ENCODE measurements around the gene PCDH9. TPM values are rescaled to one million over a fixed set of nuclear protein-coding genes. Genes with fewer than 3 reads are reported as not detected.

PCDH9 gene
- total and polyA plus RNA-seq, 2 of the 13 experiments (the other 11 are each of a cell fraction or from before 2014, with no cell fraction given), result 0.09 TPM; not detected in 1

DNA sequence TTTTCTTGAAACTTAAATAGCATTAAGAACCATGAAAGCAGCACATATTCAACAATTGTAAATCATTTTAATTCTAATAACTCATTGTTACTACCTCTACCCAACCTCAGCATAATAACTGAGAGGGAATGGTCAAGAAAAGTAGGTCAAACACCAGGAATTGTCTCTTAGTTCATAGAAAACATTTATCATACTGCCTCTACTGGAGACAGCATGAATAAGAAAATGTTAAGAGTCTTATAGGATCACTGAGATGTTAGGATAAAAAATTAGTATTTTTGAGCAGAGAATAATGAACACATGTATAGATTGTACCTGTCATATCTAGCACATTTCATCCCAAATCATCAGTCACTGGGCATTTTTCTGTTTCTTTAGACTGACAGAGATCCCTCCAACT is 515.3 kb downstream of the PCDH9 start:
- Histone ChIP-seq H3K4me1 (ENCODE audit: insufficient read depth, low read length) (no peaks in the 10 kb centered on the region), H4K20me1 (ENCODE audit: insufficient read depth, low read length) (no peaks in the 10 kb centered on the region), H3K27ac (ENCODE audit: extremely low read length, insufficient read depth, low read length) (no peak overlapping the region), H3K9ac (ENCODE audit: insufficient read depth, low read depth, low read length) (no peak overlapping the region), H2AFZ (ENCODE audit: low read length) (no peak overlapping the region), H3K9me3 (ENCODE audit: low read length) (no peaks in the 10 kb centered on the region), H3K4me2 (ENCODE audit: low read depth, low read length) (no peak overlapping the region), H3K27me3 (ENCODE audit: control insufficient read depth in 1 of 2, insufficient read depth in 2 of 2, low read length in 2 of 2) (no peaks in the 10 kb centered on the region), H3K79me2 (ENCODE audit: insufficient read depth, low read length) (no peaks in the 10 kb centered on the region), H3K4me3 (replicated peaks in 1 of 3; ENCODE audit: insufficient read depth in 1 of 3, low read depth in 2 of 3, low read length in 3 of 3) (no peak overlapping the region), H3K36me3 (replicated peaks in 1 of 2; ENCODE audit: control insufficient read depth in 1 of 2, insufficient read depth in 2 of 2, low read length in 2 of 2) (no peaks in the 10 kb centered on the region)
- DNase-seq (ENCODE audit: low spot score), result no peak
- in situ Hi-C loops (cut with HindIII; ENCODE audit: extremely low pct_ligation_motif_present, low pct_unique_long_range_greater_than_20kb), result no loop called here
- no peak for TF ChIP-seq CC2D1A (CRISPR knock-in tag; IDR thresholded peaks at IDR 0.05)
- no peak for TF ChIP-seq ZNF558 (CRISPR knock-in tag; IDR thresholded peaks at IDR 0.05; ENCODE audit: borderline replicate concordance)
- TF ChIP-seq, protein P1, sequence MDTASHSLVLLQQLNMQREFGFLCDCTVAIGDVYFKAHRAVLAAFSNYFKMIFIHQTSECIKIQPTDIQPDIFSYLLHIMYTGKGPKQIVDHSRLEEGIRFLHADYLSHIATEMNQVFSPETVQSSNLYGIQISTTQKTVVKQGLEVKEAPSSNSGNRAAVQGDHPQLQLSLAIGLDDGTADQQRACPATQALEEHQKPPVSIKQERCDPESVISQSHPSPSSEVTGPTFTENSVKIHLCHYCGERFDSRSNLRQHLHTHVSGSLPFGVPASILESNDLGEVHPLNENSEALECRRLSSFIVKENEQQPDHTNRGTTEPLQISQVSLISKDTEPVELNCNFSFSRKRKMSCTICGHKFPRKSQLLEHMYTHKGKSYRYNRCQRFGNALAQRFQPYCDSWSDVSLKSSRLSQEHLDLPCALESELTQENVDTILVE (CRISPR knock-in tag; IDR thresholded peaks at IDR 0.05), result no peak
- TF ChIP-seq ZFP36 (IDR thresholded peaks at IDR 0.05; ENCODE audit: borderline replicate concordance, low read depth, low read length, partially characterized antibody), result no peak
- TF ChIP-seq, protein P2, sequence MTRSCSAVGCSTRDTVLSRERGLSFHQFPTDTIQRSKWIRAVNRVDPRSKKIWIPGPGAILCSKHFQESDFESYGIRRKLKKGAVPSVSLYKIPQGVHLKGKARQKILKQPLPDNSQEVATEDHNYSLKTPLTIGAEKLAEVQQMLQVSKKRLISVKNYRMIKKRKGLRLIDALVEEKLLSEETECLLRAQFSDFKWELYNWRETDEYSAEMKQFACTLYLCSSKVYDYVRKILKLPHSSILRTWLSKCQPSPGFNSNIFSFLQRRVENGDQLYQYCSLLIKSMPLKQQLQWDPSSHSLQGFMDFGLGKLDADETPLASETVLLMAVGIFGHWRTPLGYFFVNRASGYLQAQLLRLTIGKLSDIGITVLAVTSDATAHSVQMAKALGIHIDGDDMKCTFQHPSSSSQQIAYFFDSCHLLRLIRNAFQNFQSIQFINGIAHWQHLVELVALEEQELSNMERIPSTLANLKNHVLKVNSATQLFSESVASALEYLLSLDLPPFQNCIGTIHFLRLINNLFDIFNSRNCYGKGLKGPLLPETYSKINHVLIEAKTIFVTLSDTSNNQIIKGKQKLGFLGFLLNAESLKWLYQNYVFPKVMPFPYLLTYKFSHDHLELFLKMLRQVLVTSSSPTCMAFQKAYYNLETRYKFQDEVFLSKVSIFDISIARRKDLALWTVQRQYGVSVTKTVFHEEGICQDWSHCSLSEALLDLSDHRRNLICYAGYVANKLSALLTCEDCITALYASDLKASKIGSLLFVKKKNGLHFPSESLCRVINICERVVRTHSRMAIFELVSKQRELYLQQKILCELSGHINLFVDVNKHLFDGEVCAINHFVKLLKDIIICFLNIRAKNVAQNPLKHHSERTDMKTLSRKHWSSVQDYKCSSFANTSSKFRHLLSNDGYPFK (CRISPR knock-in tag; IDR thresholded peaks at IDR 0.05; ENCODE audit: borderline replicate concordance), result no peak
- TF ChIP-seq ZBTB3 (CRISPR knock-in tag; IDR thresholded peaks at IDR 0.05; ENCODE audit: borderline replicate concordance, low read depth), result no peak
- TF ChIP-seq GFI1 (CRISPR knock-in tag; IDR thresholded peaks at IDR 0.05; ENCODE audit: borderline replicate concordance), result no peak
- TF ChIP-seq, protein P3, sequence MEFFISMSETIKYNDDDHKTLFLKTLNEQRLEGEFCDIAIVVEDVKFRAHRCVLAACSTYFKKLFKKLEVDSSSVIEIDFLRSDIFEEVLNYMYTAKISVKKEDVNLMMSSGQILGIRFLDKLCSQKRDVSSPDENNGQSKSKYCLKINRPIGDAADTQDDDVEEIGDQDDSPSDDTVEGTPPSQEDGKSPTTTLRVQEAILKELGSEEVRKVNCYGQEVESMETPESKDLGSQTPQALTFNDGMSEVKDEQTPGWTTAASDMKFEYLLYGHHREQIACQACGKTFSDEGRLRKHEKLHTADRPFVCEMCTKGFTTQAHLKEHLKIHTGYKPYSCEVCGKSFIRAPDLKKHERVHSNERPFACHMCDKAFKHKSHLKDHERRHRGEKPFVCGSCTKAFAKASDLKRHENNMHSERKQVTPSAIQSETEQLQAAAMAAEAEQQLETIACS (CRISPR knock-in tag; IDR thresholded peaks at IDR 0.05), result no peak
- no peak for TF ChIP-seq ZNF326 (CRISPR knock-in tag; IDR thresholded peaks at IDR 0.05; ENCODE audit: borderline replicate concordance)
- ChIA-PET POLR2A (no interaction called here), CTCF (ENCODE audit: low intra/inter-chr PET ratio, low total read pairs) (no interaction called here)
- no TSS peak for BruUV-seq (replicated peaks)
- no peak for ATAC-seq
- intact Hi-C loops (cut with micrococcal nuclease; ENCODE audit: unreplicated experiment), result no loop called here
- FAIRE-seq, result no peak
